WI38 (cell line): Measurements from ENCODE around the gene DRGX.

ENCODE experiments used
- H3K4me3 ChIP-seq: 2 replicates; pipeline ENCODE4 v1.5.1; 2011; ENCODE audit warnings: low read depth, mild to moderate bottlenecking, control low read depth, low read length
- CTCF ChIP-seq: IDR thresholded peaks from 2 replicates; pipeline ENCODE4 v1.5.1; 2012; ENCODE audit warnings: low read depth, mild to moderate bottlenecking, control low read depth, low read length

DRGX gene

DNA sequence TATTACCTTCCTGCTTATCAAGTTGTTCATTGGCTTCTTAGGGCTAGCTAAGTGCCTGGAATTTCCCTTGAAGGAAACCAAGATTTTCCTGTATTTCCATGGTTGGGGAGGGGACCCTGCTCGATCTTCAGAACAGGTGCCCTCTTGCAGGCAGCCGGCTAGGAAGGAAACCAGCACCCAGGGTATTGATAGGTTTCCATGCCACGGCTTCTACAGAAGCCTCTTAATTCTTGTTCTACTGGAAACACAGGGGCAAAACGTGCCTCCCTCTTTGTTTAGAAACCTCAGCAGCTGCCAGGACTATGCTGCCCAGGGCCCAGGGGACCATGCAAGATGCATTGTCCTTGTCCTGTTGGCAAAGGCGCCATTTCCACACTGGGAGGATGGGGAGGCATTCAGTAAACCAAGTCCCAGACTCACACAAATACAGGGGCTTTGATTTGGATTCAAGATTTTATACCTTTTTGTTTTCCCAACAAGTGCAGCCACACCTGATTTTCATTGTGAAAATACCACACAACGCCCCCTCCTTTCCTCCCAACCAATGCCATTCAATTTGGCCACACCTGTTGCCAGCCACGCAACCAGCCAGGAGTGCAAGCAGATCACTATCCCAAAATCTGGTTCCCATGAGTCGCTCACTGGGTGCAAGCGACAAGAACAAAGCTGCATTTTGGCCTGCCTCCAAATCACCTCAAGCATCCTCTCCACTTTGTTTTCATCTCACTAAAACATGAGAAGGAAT lies 67.3 kb downstream of the DRGX start:
- no peak for TF ChIP-seq CTCF

GRCh38 chr10:49327036-49327813 lies 68.7 kb downstream of the DRGX start:
- H3K4me3 ChIP-seq: no peak overlapping the region
- no peak for TF ChIP-seq CTCF

More for the DNA sequence above, 67.3 kb downstream of the DRGX start:
- H3K4me3 ChIP-seq: no peak overlapping the region

DNA sequence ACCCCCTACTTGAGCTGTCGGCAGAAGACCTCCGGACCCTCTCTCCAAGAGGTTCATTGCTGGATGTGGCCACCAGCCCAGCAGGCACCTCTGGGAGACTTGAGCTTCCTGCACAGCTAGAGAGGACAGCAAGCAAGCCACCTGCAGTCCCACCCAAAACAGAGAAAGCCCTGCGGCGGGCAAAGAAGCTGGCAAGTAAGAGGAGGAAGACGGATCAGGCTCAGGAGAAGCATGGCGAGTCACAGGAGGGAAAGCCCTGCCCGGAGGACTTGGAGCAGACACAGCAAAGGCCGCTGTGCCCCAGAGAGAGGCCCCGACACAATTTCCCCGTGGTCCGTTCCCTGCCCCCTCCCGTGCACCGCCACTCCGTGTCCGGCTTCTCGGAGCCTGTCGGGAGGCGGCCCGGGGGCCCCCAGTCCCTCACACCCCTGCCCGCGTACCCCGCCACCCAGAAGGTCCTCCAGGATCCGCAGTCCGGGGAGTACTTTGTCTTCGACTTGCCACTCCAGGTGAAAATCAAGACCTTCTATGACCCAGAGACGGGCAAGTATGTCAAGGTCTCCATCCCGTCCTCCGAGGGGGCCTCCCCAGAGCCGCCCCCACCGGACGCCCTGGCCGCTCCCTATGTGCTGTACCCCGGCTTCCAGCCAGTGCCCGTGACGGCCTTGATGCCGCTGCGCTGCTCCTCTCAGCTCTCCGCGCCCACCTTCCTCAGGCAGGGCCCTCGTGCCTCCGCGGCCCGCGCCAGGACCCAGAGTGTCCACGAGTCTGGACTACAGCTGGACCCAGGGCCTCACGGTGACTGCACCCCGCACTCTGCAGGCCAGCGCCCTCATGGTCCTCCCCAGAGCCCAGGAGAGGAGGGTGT lies 69.7 kb downstream of the DRGX start:
- no peak overlapping the region for H3K4me3 ChIP-seq
- TF ChIP-seq CTCF: no peak

GRCh38 chr10:49325131-49325915 lies 70.6 kb downstream of the DRGX start:
- no peak for TF ChIP-seq CTCF
- no peak overlapping the region for H3K4me3 ChIP-seq

GRCh38 chr10:49324711-49325110 lies 71.2 kb downstream of the DRGX start:
- no peak overlapping the region for H3K4me3 ChIP-seq
- TF ChIP-seq CTCF: no peak

DNA sequence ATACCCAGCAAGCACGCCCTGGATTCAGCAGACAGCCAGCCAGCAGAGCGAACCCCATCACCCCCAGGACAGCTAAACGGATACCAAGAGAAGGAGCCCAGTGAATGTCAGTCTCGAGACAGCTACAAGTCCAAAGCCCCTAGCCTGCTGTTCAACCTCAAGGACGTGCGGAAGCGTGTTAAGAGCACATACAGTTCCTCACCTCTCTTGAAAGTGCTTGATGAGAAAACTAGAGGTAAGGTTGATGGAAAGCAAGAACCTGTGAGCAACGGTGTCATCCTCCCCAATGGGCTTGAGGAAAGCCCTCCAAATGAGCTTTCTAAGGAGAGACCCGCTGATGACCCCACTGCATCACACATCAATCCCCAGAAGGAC lies 72.0 kb downstream of the DRGX start:
- no peak for TF ChIP-seq CTCF

More for the DNA sequence above, 72.0 kb downstream of the DRGX start:
- H3K4me3 ChIP-seq: no peak overlapping the region
